ENCODE results near the gene GNAL.
"Not testable (repeated sequence)": the region's sequence is repeated elsewhere in the genome, so short reads cannot be mapped to it uniquely, and the experiment has no call there.

Gene GNAL

GRCh38 chr18:11688972-11689668, at the start of gene GNAL:
GNAL (plus strand) TSS chr18:11689264; CDS start chr18:11689564, 300 bp downstream.
- in situ Hi-C loops (cut with HindIII; ENCODE audit: low pct_unique_long_range_greater_than_20kb, low sequenced_read_pairs): no loop called here
- DNase-seq (ENCODE audit: low read depth in 1 of 2, low spot score in 1 of 2): peak; percentile 51 to 87
- TF ChIP-seq JUND (IDR thresholded peaks at IDR 0.05; ENCODE audit: low read depth): no peak

GRCh38 chr18:11647310-11647709, 41.8 kb upstream of the GNAL start:
- in situ Hi-C loops (cut with HindIII; ENCODE audit: low pct_unique_long_range_greater_than_20kb, low sequenced_read_pairs); DNase-seq (ENCODE audit: low read depth in 1 of 2, low spot score in 1 of 2): not testable (repeated sequence)

GRCh38 chr18:11647804-11648203, 41.3 kb upstream of the GNAL start:
- DNase-seq (ENCODE audit: low read depth in 1 of 2, low spot score in 1 of 2); in situ Hi-C loops (cut with HindIII; ENCODE audit: low pct_unique_long_range_greater_than_20kb, low sequenced_read_pairs): not testable (repeated sequence)

GRCh38 chr18:11649839-11650238, 39.2 kb upstream of the GNAL start:
- DNase-seq (ENCODE audit: low read depth in 1 of 2, low spot score in 1 of 2): no peak
- in situ Hi-C loops (cut with HindIII; ENCODE audit: low pct_unique_long_range_greater_than_20kb, low sequenced_read_pairs): no loop called here
- no peak for TF ChIP-seq JUND (IDR thresholded peaks at IDR 0.05; ENCODE audit: low read depth)

GRCh38 chr18:11651899-11652298, 37.2 kb upstream of the GNAL start:
- TF ChIP-seq JUND (IDR thresholded peaks at IDR 0.05; ENCODE audit: low read depth): no peak
- DNase-seq (ENCODE audit: low read depth in 1 of 2, low spot score in 1 of 2): no peak
- in situ Hi-C loops (cut with HindIII; ENCODE audit: low pct_unique_long_range_greater_than_20kb, low sequenced_read_pairs): no loop called here

GRCh38 chr18:11653521-11653920, 35.5 kb upstream of the GNAL start:
- TF ChIP-seq JUND (IDR thresholded peaks at IDR 0.05; ENCODE audit: low read depth): no peak
- in situ Hi-C loops (cut with HindIII; ENCODE audit: low pct_unique_long_range_greater_than_20kb, low sequenced_read_pairs): no loop called here
- no peak for DNase-seq (ENCODE audit: low read depth in 1 of 2, low spot score in 1 of 2)

- TF ChIP-seq JUND (IDR thresholded peaks at IDR 0.05; ENCODE audit: low read depth): no peak
- DNase-seq (ENCODE audit: low read depth in 1 of 2, low spot score in 1 of 2): peak; percentile 36 to 37
- in situ Hi-C loops (cut with HindIII; ENCODE audit: low pct_unique_long_range_greater_than_20kb, low sequenced_read_pairs): no loop called here
Measured at GRCh38 chr18:11654736-11655605, 34.1 kb upstream of the GNAL start.

- DNase-seq (ENCODE audit: low read depth in 1 of 2, low spot score in 1 of 2): peak in 1 of 2 experiments; percentile 2
- TF ChIP-seq JUND (IDR thresholded peaks at IDR 0.05; ENCODE audit: low read depth): no peak
- in situ Hi-C loops (cut with HindIII; ENCODE audit: low pct_unique_long_range_greater_than_20kb, low sequenced_read_pairs): no loop called here
Measured at GRCh38 chr18:11655606-11655932, 33.5 kb upstream of the GNAL start.

- no peak for DNase-seq (ENCODE audit: low read depth in 1 of 2, low spot score in 1 of 2)
- no peak for TF ChIP-seq JUND (IDR thresholded peaks at IDR 0.05; ENCODE audit: low read depth)
- in situ Hi-C loops (cut with HindIII; ENCODE audit: low pct_unique_long_range_greater_than_20kb, low sequenced_read_pairs): no loop called here
Measured at GRCh38 chr18:11657152-11657551, 31.9 kb upstream of the GNAL start.

- no peak for TF ChIP-seq JUND (IDR thresholded peaks at IDR 0.05; ENCODE audit: low read depth)
- in situ Hi-C loops (cut with HindIII; ENCODE audit: low pct_unique_long_range_greater_than_20kb, low sequenced_read_pairs): no loop called here
- no peak for DNase-seq (ENCODE audit: low read depth in 1 of 2, low spot score in 1 of 2)
Measured at GRCh38 chr18:11657554-11657953, 31.5 kb upstream of the GNAL start.

- in situ Hi-C loops (cut with HindIII; ENCODE audit: low pct_unique_long_range_greater_than_20kb, low sequenced_read_pairs): no loop called here
- no peak for TF ChIP-seq JUND (IDR thresholded peaks at IDR 0.05; ENCODE audit: low read depth)
- no peak for DNase-seq (ENCODE audit: low read depth in 1 of 2, low spot score in 1 of 2)
Measured at GRCh38 chr18:11658019-11658418, 31.0 kb upstream of the GNAL start.

- no peak for TF ChIP-seq JUND (IDR thresholded peaks at IDR 0.05; ENCODE audit: low read depth)
- peak in 1 of 2 experiments; percentile 3 for DNase-seq (ENCODE audit: low read depth in 1 of 2, low spot score in 1 of 2)
- in situ Hi-C loops (cut with HindIII; ENCODE audit: low pct_unique_long_range_greater_than_20kb, low sequenced_read_pairs): no loop called here
Measured at GRCh38 chr18:11658989-11659388, 30.1 kb upstream of the GNAL start.

- no peak for TF ChIP-seq JUND (IDR thresholded peaks at IDR 0.05; ENCODE audit: low read depth)
- in situ Hi-C loops (cut with HindIII; ENCODE audit: low pct_unique_long_range_greater_than_20kb, low sequenced_read_pairs): no loop called here
- DNase-seq (ENCODE audit: low read depth in 1 of 2, low spot score in 1 of 2): no peak
Measured at GRCh38 chr18:11660691-11661090, 28.4 kb upstream of the GNAL start.

Data from T47D (cell line).